GM18870 (cell line): ENCODE results near the gene ADGRB2.

Source experiments
- ATAC-seq: cut with Tn5 transposase; IDR thresholded peaks from one replicate; pipeline ENCODE4 v1.9.1; 2021; ENCODE audit warnings: moderate library complexity; ENCODE audit not compliant: unreplicated experiment

The ADGRB2 gene

DNA sequence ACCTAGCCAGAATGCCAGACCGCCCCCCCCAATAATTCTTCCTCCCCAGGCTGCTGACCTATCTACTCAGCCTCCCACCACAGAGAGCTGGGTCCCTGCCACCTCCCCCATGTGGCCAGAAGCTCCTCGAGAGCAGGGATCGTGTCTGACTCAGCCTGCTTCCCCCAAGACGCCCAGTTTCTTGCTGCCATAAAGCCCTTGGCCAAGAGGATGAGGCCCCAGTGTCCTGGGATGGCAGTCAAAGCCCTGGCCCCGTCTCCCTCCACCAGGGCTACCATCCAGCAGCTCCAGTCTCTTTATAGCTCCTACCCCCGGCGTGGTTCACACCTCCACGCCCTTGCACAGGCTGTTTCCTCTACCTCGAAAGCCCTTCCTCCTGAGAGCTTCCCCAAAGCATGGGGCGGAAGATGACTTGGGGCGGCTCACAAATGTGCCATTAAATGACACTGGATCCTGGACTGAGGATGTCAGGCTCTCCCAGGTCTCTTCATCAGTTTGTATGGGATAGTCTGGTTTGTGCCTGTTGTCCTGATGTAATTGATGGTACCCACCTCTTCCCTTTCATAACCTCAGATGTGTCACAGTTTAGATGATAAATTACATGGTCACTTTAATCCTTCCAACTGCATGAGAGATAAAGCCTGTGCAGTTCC, 13.2 kb downstream of the ADGRB2 start:
- no peak for ATAC-seq

DNA sequence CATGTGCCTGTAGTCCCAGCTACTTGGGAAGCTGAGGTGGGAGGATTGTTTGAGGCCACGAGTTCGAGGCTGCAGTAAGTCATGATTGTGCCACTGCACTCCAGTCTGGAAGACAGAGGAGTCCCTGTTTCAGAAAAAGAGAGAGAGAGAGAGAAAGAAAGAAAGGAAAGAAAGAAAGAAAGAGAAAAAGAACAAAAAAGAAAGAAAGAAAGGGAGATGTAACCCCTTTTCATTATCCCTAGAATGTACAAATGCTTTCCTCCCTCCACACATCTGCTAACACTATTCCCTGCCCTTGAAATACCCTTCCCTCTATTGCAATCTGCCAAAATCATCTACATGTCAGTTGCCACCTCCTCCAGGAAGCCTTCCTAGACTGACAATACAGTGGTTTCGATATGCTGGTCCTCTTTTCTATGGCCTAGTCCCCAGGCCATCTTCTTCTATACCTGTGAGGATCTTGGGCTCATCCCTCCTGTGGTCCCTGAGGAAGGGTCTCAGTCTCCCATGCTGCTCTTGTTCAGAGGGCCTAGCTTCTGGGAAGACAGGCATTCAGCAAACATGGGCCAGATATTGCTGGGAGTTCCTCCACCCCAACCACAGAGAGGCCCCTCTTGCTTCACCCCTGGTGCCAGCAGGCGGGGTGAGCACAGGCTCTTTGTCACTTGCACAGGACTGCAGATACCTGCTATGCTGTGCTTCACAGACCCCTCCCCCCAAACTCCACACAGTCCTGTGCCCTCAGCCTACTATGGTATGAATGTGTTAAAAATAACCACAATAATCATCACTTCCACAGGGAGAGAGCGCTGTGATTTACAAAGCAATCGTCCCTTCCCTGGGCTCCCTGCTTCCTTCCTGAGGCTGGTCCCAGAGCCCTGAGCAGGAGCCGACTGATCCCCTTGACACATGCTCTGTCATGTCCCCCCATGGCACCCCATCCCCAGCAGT, 14.1 kb downstream of the ADGRB2 start:
- ATAC-seq: no peak

DNA sequence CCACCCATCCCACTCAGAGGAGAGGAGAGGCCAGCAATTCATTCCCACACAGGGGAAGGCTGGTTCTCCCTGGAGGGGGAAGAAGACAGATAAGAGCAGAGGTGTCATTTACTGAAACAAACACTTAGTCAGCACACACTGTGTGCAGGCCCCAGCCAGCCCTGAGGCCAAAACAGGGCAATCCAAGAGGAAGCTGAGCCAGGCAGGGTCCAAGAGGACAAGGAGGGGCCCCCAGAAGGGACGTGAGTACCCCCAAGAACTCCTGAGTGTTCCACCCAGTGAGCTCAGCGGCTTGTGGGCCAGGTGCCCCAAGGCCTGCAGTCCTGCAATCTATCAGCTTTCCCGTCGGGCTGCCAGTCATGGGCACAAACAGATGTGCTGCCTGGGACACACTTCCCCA, 15.8 kb downstream of the ADGRB2 start:
- no peak for ATAC-seq

DNA sequence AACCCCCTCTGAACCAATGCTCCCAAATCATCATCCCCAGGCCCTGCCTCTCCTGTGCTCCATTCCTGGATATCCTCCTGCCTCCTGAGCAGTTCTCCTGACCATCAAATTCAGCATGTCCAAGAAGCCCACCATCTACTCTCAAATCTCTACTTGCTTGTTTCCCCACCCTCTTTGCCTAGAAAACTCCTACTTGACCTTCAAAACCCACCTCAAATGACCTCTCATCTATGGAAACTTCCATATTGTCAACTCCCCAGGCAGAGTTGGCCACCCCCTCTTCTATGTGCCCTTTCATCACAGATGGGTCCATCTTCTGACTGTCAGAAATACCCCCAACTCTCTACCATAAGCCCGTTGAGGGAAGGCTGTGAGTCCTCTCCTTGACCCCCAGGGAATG, 16.8 kb downstream of the ADGRB2 start:
- ATAC-seq: no peak

DNA sequence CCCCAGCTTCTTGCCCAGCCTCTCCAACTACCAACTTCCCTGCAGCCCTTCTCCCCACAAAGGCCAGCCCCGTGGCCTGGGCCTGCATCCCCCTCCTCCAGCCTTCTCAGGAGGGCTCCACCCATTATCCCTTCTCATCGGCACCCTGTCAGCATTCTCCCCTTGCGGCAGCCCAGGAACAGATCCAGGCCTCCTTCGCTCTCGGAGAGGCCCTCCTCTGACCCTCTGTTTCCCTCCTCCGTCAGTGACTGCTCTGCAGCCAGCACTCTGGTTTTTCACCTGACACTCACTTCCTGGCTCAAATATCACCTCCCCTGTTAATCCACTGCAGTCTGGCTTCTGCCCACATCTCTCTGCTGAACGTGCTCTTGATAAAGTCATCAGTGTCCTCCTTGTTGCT, 17.5 kb downstream of the ADGRB2 start:
- ATAC-seq: no peak

DNA sequence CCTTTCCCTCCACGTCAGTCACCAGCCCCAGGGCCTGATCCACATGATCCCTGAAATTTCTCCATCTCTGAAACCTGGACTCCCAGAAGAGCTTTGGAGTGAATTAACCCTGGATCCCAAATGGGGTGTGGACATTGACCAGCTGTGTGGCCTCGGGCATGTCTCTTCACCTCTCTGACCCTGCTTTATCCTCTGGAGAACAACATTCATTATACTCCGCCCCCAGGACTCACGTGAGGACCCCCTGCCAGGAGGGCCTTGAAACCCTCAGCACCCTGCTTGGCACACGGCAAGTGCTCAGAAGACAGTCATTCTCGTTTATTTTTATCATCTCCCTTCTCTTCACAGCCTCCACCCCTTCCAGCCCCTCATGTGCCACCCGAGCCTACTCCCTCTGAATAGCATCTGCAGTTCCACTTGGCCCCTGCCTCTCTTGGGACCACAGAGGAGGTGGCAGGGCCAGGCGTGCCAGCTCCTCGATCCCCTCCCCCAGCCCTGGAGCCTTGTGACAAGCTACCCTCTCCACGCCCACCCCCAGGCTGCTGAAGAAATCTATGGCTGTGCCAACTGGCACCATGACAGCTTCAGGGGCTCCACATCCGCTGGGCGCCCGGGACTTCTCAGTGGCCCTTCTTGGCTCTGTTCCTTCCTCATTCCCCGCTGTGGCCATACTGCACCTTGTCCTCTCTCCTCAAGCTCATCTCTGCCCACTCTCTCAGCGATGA, 18.0 kb downstream of the ADGRB2 start:
- no peak for ATAC-seq

DNA sequence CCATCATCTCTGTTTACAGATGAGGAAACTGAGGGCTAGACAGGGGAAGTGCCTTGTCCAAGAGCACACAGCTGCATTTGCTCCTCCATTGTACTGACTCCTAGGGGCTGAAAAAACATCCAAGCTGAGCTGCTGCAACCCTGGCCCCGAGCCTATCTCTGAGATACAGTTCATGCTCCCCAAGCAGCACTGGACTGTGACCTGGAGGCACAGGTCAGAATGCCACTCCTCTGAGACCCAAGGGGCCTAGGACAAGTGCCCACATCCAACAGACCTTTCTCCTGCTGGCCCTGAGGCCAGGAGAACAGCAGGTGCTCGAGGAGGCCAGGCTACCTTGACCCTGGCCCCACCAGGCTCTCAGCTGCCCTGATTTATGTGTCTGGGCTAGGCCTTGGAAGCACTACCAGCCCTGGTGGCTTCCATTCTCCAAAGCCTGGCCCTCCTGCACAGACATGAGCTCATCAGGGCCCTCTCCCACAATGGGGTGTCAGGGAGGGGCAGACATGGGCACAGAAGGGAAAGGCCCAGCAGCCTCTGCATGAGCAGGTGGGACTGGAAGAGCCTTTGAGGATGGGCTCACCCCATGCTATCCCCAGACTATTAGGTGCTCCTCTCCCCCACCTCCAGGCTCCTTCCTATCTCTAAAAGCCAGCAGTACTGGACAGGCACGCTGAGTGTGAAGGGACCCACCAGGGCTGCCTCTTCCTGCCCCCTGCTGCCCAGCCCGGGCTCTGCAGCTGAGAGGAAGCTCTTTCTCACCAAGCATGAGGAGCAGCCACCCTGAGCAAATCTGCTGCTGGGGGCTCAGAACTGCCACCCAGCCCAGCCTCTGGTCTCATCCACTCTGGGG, 18.8 kb downstream of the ADGRB2 start:
- ATAC-seq: no peak

DNA sequence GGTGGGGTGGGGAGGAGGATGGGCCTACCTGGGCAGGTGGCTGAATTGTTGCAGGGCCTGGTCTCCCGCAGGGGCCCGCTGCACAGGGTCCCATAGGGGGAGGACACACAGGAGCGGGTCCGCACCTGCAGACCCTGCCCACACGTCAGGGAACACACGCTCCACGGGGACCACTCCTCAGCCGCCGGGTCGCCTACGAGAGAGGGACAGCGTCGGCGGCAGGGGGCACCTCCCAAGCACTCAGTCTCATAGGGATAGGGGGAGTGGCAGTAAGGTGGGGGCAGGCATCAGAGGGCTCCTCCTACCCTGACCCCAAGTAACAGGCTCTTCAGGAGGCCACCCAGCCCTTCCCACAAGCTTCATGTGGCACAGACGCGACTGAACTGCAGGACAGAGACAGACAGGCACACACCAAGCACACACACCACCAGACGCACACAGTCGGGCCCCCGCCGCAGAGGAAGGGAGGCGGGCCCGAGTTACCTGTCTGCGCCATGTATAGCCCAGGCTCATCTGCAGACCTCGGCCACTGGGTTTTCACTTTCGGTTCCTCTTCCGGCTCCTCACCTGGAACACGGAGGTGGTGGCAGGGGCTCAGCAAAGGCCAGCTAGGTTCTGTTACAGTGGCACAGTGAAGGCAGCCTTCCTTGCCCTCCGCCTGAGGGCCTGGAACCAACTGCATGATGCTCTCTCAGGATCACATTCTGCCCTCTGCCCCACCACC, 19.8 kb downstream of the ADGRB2 start:
- ATAC-seq: no peak

DNA sequence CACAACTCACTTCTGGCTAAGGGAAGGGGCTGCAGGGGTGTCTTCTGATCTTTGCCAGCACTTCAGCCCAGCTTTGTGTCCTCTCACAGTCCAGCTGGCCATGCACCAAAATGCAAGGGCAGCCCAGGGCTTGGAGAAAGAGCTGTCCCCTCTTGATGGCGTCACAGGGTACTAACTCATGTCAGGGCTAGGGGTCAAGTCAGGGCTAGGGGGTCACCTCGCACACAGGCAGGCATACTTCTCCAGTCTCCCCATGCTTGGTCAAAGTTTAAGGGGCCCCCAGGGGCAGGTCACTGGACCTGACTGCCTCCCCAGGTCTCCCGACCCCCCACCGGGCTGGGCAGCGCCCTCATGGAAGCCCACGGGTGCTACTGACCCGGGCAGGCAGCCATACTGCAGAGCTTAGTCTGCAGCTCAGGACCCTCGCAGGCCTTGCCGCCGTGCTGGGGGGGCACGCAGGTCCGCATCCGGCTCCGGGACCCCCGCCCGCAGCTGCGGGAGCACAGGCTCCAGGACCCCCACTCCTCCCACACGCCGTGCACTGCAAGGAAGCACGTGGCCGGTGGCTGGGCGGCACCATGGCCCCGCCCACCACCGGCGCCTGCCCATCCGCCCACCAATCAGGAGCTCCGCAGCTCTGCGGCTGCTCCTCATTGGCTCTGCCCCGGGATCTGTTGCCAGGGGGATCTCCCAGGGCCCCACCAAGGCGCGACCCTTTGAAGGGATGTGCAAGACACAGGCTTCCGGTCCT, 21.5 kb downstream of the ADGRB2 start:
- no peak for ATAC-seq

DNA sequence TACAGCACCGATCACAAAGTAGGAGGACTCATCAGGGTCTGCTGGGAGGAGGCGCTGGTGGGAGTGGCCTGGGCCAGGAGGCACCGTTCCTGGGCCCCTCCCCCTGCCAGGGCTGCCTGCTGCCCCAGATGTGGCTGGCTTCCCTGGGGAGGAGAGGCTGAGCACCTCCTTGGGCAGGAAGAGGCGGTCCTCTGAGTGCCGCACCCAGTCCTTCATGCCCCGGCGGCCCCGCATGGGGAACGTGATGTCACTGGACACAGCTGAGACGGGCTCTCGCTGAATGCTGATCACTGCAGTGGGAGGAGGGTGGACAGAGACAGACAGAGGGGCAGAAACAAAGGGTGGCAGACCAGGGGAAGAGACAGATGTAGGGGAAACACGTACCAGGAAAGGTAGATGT, 24.8 kb downstream of the ADGRB2 start:
- no peak for ATAC-seq

DNA sequence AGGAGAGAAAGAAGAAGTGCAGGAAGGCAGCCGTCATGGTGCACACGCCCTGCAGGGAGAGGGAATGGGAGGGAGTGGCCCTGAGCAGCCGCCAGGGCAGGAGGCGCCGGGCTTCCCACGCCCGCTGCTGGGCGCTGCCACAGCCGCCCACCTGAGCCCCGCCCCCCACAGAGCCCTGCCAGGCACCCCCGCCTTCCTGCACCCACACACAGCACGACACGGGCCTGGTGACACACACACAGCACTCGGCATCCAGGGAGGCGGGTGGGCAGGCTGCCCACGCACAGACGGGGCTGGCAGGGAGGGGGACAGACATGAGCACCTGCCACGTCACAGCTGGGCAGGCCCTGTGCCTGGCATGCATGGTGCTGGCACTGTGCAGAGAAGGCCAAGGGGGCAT, 27.5 kb downstream of the ADGRB2 start:
- ATAC-seq: no peak

DNA sequence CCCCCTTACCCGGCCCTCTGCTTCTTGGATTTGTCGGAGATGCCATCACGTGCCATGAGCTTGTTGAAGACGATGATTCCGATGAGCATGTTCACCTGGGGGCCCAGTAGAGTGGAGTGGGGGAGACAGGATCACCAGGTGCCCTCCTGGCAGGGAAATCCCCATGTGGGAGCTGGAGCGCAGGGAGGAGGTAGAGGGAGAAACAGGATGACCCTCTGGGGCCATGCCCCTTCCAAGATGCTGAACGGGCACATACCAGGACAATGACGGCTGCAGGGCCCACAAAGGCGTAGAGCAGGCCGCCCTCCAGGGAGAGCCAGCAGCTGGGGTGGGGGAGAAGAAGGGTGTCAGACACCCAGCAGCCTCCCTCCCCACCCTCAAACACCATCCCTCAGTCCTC, 28.6 kb downstream of the ADGRB2 start:
- no peak for ATAC-seq

DNA sequence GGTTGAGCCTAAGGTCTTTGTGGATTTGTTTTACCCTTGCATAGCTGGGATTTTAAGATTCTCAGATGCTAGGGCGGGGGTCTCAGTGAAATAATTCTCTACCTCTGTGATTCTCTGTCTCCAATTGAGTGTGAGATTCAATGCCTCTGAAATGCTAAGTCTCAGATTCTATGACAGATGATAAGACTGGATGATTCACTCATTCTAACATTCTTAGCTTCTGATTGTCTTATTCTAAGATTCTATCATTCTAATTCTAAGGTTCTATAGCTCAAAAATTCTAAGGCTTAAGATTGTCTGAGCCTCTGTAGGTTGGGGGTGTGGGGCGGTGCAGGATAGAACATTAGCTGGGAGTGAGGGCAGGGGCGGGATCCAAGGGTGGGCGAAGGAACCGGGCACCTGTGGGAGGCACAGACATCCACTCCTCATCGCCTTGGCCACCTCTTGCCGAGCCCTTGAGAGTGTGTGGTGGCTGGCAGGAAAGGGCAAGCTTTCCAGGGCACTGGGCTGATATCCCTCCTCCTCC, 29.5 kb downstream of the ADGRB2 start:
- ATAC-seq: no peak

DNA sequence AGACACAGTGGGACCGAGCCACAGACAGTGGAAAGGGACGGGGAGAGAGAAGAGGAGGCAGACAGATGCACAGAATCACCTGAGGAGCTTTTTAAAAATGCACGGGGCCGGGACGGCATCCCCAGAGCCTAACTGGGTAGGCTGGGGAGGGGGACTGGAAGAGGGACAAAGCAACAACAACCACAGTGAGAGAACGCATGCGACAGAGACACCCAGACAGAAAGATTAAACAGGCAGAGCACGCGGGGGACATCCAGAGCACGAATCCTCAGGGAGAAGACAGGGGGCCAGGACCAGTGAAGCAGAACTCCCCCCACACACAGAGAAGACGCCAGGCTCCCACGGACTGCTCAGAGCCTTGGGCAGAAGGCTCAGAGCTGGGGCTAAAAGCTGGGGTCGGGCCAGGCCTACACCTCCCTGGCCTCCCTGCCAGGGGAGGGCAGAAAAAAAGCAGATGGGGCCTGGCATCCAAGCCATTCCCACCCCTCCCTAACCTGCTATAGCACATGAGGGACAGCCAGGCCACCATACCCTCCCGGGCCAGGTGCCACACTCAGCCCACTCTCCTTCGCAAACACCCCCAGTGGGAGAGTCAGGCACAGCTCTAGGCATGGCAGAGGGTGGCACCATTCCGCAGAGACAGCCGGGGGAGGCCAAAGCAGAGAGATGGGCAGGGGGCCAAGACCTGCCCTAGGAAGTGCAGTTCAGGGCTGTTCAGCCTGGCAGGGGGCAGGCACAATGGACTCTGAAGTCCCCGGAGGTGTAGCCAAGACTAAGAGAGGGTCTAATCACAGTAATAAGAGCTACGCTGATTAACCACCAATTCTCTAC, 30.5 kb downstream of the ADGRB2 start:
- ATAC-seq: no peak

DNA sequence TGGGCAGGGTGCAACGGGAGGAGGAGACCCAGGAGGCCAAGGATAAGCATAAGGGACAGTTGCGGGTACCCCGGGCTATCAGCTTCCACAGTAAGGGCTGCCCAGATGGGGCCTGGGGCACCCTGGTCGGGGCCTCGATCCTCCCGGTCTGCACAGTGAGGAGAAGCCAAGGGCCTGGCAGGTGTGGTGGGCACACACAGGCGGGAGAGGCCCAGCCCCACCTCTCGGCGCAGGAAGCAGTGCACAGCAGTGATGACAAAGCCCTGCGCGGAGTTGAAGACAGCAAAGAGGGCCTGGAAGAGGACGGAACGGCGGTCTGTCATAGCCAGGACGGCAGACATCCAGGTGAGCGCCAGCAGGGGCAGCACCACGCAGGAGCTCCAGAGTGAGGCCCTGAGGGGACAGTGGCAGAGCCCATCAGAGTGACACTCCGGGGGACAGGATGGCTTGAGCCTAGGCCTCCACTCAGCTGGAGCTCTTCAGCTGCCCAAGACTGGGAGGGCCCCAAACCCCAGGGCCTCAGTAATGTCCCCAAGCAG, 31.3 kb downstream of the ADGRB2 start:
- ATAC-seq: no peak

DNA sequence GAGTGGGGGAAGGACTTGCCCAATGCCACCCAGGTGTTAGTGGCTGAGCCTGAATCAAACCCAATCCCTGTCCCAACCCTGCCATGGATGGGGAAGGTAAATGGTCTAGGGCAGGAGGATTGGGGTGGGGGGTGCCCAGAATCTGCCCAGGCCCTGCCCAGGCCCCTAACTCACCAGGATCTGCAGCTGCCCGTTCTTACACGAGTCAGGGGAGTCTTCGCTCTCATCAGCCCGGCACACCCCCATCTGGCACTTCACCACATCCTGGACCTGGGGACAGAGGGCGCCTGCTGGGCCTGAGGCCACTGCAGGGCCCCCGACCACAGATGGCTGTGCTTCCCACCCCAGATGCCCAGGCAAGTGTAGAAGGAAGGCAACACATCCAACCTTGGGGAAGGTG, 31.8 kb downstream of the ADGRB2 start:
- no peak for ATAC-seq

DNA sequence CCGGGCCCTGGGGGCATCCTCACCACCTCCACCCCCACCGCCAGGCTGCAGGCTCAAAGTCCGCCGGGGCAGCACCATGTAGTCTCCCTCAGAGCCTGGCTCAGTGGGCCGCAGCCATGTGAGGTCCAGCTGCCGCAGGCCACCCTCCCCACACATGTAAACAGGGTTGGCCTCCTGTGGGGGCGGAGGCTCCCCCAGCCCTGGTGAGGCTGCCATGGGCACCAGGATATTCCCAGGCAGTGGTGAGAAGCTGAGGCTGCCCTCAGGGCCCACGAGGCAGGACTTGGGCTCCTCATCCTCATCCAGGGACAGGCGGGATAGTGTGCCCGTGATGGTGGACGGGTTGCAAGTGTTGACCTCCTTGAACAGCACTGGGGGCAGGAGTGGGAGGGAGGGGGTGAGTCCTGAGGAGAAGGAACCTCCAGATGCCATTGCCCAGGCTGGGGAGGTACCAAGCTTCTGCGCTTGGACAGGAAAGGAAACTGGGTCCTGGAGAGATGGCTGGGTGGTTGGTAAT, 33.0 kb downstream of the ADGRB2 start:
- no peak for ATAC-seq
